HepG2 (cell line): ENCODE data around the gene MECR. TPM values are rescaled to one million over a fixed set of nuclear protein-coding genes. Genes with fewer than 3 reads are reported as not detected.

Experiments
- JUN ChIP-seq: sonication (generic); formaldehyde crosslinking; IDR thresholded peaks from 2 replicates; pipeline ENCODE4 v1.4.0; 2020; ENCODE audit warnings: mild to moderate bottlenecking, missing genetic modification reagents
- SP5 ChIP-seq: IDR thresholded peaks from 2 replicates; pipeline ENCODE4 v1.6.1; 2016; ENCODE audit warnings: low read depth, borderline replicate concordance
- TARDBP ChIP-seq: sonication (generic); formaldehyde crosslinking; IDR thresholded peaks from 2 replicates; pipeline ENCODE4 v1.8.0; 2022; ENCODE audit warnings: mild to moderate bottlenecking, missing genetic modification reagents
- ZNF557 ChIP-seq: sonication (generic); formaldehyde crosslinking; IDR thresholded peaks from 2 replicates; pipeline ENCODE4 v1.4.0; 2020; ENCODE audit warnings: missing genetic modification reagents
- ZNF562 ChIP-seq: sonication (generic); formaldehyde crosslinking; IDR thresholded peaks from 2 replicates; pipeline ENCODE4 v1.8.0; 2022; ENCODE audit warnings: missing genetic modification reagents, borderline replicate concordance
- polyA plus RNA-seq, 8 experiments: library from polyadenylated mRNA; depleted of rRNA in 3 of 8; stranded (reverse) in 7 of 8; unstranded in 1 of 8; fragments of >200 nt; fragmentation: Illumina TruSeq in 4 of 8; extraction: Trizol in 4 of 8; gene quantifications; 2 replicates each; pipeline versions ENCODE4 v1.2.1 to v1.2.3, GENCODE V29; 2011 to 2016; ENCODE audit warnings: low read depth in 4 of 8, missing spikeins in 1 of 8, mixed read lengths in 1 of 8; ENCODE audit not compliant: insufficient read depth in 1 of 8
- total RNA-seq, 5 experiments: library from RNA; depleted of rRNA; stranded (reverse); fragments of >200 nt; fragmentation: Illumina TruSeq; extraction: Trizol; gene quantifications; 2 replicates each; pipeline ENCODE4 v1.2.3, GENCODE V29; 2016; ENCODE audit warnings: low read depth in 1 of 5
- TF ChIP-seq, protein P1 (sequence below): sonication (generic); formaldehyde crosslinking; IDR thresholded peaks from 2 replicates; pipeline ENCODE4 v1.4.0; 2020; ENCODE audit warnings: mild to moderate bottlenecking, missing genetic modification reagents
- TF ChIP-seq, protein P2 (sequence below): sonication (generic); formaldehyde crosslinking; IDR thresholded peaks from 2 replicates; pipeline ENCODE4 v1.4.0; 2020; ENCODE audit warnings: missing genetic modification reagents

Gene MECR
- total and polyA plus RNA-seq, 2 of the 13 experiments (the other 11 are each of a cell fraction or from before 2014, with no cell fraction given), result 18.8 to 24.9 TPM

DNA sequence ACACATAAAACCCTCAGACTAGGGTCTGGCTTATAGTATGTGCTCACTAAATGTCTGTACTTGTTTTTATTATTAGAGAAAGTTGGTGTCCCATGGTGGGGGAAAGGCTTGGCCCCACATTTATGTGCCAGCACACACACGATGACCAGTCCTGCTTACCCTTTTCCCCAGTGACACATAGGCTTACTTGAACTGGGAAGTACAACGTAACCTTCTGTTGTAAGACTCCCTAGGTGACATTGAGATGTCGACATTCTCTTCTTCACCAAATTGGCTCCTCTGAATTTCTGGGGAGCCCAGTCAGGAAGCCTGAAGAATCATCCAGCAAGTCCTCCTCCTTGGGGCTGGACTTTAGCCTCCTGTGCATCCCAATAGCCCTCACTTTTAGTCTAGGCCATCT, 1.7 kb upstream of the MECR start (continued):
- TF ChIP-seq, protein P1, sequence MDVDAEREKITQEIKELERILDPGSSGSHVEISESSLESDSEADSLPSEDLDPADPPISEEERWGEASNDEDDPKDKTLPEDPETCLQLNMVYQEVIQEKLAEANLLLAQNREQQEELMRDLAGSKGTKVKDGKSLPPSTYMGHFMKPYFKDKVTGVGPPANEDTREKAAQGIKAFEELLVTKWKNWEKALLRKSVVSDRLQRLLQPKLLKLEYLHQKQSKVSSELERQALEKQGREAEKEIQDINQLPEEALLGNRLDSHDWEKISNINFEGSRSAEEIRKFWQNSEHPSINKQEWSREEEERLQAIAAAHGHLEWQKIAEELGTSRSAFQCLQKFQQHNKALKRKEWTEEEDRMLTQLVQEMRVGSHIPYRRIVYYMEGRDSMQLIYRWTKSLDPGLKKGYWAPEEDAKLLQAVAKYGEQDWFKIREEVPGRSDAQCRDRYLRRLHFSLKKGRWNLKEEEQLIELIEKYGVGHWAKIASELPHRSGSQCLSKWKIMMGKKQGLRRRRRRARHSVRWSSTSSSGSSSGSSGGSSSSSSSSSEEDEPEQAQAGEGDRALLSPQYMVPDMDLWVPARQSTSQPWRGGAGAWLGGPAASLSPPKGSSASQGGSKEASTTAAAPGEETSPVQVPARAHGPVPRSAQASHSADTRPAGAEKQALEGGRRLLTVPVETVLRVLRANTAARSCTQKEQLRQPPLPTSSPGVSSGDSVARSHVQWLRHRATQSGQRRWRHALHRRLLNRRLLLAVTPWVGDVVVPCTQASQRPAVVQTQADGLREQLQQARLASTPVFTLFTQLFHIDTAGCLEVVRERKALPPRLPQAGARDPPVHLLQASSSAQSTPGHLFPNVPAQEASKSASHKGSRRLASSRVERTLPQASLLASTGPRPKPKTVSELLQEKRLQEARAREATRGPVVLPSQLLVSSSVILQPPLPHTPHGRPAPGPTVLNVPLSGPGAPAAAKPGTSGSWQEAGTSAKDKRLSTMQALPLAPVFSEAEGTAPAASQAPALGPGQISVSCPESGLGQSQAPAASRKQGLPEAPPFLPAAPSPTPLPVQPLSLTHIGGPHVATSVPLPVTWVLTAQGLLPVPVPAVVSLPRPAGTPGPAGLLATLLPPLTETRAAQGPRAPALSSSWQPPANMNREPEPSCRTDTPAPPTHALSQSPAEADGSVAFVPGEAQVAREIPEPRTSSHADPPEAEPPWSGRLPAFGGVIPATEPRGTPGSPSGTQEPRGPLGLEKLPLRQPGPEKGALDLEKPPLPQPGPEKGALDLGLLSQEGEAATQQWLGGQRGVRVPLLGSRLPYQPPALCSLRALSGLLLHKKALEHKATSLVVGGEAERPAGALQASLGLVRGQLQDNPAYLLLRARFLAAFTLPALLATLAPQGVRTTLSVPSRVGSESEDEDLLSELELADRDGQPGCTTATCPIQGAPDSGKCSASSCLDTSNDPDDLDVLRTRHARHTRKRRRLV, result no peak
- TF ChIP-seq TARDBP (CRISPR knock-in tag) (no peak), ZNF557 (CRISPR knock-in tag) (no peak), JUN (CRISPR knock-in tag) (no peak), SP5 (CRISPR knock-in tag) (no peak), ZNF562 (CRISPR knock-in tag) (no peak)
- TF ChIP-seq, protein P2, sequence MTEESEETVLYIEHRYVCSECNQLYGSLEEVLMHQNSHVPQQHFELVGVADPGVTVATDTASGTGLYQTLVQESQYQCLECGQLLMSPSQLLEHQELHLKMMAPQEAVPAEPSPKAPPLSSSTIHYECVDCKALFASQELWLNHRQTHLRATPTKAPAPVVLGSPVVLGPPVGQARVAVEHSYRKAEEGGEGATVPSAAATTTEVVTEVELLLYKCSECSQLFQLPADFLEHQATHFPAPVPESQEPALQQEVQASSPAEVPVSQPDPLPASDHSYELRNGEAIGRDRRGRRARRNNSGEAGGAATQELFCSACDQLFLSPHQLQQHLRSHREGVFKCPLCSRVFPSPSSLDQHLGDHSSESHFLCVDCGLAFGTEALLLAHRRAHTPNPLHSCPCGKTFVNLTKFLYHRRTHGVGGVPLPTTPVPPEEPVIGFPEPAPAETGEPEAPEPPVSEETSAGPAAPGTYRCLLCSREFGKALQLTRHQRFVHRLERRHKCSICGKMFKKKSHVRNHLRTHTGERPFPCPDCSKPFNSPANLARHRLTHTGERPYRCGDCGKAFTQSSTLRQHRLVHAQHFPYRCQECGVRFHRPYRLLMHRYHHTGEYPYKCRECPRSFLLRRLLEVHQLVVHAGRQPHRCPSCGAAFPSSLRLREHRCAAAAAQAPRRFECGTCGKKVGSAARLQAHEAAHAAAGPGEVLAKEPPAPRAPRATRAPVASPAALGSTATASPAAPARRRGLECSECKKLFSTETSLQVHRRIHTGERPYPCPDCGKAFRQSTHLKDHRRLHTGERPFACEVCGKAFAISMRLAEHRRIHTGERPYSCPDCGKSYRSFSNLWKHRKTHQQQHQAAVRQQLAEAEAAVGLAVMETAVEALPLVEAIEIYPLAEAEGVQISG (CRISPR knock-in tag), result no peak
